ENCODE data around the gene STX5. TPM values are rescaled to one million over a fixed set of nuclear protein-coding genes. Genes with fewer than 3 reads are reported as not detected.

Gene STX5
- total and polyA plus RNA-seq, 10 of the 15 experiments (the other 5 are each of a cell fraction or from before 2014, with no cell fraction given) = 3.8 to 35.4 (median 27.4) TPM

DNA sequence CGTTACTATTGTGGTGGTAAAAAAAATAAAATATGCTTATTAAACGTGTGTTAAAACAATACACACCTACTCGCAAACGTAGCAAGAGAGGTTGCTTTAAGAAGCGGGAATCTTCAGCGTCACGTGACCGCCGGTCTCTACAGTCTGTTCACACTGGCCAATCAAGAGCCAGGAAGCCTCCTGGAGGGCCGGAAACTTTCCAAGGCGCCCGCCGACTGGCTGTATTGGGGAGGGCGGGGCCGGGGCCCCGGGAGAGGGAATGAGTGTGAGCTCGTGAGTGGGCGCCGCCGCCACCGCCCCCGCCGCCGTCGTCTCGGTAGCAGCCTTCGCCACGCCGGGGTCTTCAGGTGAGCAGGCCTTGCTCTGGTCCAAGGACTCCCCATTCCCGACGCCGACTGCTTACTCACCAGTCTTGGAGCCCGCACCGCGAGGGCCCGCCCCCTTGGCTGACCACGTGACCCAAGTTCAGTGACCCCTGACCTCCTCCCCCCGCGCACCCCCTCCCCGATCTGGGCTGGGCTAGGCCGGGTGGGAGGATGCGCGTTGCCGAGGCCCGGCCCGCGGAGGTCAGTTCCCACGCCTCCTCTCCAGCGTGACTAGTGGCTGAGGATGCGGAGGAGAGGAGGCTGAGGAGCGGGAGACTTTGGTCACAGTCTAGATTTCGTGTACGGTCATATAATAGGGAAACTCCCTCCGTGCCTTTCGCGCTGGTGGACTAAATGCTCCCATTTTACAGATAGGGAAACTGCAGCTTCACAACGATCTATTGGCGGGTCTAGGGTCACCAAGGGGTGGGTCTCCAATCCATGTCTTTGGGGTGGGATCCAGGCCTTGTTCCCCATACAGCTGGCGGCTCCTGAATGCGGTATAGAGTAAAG, 60.5 kb downstream of the STX5 start, which contains the start of gene TAF6L (continued):
- TF ChIP-seq, protein P1, sequence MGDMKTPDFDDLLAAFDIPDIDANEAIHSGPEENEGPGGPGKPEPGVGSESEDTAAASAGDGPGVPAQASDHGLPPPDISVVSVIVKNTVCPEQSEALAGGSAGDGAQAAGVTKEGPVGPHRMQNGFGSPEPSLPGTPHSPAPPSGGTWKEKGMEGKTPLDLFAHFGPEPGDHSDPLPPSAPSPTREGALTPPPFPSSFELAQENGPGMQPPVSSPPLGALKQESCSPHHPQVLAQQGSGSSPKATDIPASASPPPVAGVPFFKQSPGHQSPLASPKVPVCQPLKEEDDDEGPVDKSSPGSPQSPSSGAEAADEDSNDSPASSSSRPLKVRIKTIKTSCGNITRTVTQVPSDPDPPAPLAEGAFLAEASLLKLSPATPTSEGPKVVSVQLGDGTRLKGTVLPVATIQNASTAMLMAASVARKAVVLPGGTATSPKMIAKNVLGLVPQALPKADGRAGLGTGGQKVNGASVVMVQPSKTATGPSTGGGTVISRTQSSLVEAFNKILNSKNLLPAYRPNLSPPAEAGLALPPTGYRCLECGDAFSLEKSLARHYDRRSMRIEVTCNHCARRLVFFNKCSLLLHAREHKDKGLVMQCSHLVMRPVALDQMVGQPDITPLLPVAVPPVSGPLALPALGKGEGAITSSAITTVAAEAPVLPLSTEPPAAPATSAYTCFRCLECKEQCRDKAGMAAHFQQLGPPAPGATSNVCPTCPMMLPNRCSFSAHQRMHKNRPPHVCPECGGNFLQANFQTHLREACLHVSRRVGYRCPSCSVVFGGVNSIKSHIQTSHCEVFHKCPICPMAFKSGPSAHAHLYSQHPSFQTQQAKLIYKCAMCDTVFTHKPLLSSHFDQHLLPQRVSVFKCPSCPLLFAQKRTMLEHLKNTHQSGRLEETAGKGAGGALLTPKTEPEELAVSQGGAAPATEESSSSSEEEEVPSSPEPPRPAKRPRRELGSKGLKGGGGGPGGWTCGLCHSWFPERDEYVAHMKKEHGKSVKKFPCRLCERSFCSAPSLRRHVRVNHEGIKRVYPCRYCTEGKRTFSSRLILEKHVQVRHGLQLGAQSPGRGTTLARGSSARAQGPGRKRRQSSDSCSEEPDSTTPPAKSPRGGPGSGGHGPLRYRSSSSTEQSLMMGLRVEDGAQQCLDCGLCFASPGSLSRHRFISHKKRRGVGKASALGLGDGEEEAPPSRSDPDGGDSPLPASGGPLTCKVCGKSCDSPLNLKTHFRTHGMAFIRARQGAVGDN (IDR thresholded peaks at IDR 0.05) = peak; percentile 66
- peak; percentile 93 for TF ChIP-seq SMARCA5 (IDR thresholded peaks at IDR 0.05)
- TF ChIP-seq POLR2A (IDR thresholded peaks at IDR 0.05; ENCODE audit: low read depth, low read length) = peak; percentile 83
- TF ChIP-seq RBBP5 (conservative IDR thresholded peaks at IDR 0.05) = 0 out of 2 replicates have a peak, but pooled peaks have one; percentile 23
- TF ChIP-seq NR2F1 (conservative IDR thresholded peaks at IDR 0.05) = peak; percentile 100
- no peak for TF ChIP-seq IRF4 (IDR thresholded peaks at IDR 0.05; ENCODE audit: low read depth, low read length)
- peak; percentile 25; the same call in 1 of the 2 replicates for TF ChIP-seq TCF12 (IDR thresholded peaks at IDR 0.05; ENCODE audit: low read depth, low read length)
- TF ChIP-seq, protein P2, sequence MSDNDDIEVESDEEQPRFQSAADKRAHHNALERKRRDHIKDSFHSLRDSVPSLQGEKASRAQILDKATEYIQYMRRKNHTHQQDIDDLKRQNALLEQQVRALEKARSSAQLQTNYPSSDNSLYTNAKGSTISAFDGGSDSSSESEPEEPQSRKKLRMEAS (IDR thresholded peaks at IDR 0.05; ENCODE audit: low read depth, low read length) = peak; percentile 83; the same call in 1 of the 2 replicates
- no peak; the same call in 1 of the 2 replicates for TF ChIP-seq NFIC (IDR thresholded peaks at IDR 0.05; ENCODE audit: low read depth, low read length)
- peak; percentile 69 for TF ChIP-seq POLR2AphosphoS2 (IDR thresholded peaks at IDR 0.05; ENCODE audit: low read depth, low read length)
- TF ChIP-seq, protein P3, sequence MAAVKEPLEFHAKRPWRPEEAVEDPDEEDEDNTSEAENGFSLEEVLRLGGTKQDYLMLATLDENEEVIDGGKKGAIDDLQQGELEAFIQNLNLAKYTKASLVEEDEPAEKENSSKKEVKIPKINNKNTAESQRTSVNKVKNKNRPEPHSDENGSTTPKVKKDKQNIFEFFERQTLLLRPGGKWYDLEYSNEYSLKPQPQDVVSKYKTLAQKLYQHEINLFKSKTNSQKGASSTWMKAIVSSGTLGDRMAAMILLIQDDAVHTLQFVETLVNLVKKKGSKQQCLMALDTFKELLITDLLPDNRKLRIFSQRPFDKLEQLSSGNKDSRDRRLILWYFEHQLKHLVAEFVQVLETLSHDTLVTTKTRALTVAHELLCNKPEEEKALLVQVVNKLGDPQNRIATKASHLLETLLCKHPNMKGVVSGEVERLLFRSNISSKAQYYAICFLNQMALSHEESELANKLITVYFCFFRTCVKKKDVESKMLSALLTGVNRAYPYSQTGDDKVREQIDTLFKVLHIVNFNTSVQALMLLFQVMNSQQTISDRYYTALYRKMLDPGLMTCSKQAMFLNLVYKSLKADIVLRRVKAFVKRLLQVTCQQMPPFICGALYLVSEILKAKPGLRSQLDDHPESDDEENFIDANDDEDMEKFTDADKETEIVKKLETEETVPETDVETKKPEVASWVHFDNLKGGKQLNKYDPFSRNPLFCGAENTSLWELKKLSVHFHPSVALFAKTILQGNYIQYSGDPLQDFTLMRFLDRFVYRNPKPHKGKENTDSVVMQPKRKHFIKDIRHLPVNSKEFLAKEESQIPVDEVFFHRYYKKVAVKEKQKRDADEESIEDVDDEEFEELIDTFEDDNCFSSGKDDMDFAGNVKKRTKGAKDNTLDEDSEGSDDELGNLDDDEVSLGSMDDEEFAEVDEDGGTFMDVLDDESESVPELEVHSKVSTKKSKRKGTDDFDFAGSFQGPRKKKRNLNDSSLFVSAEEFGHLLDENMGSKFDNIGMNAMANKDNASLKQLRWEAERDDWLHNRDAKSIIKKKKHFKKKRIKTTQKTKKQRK (IDR thresholded peaks at IDR 0.05; ENCODE audit: low read depth, low read length) = no peak
- TF ChIP-seq POU2F2 (IDR thresholded peaks at IDR 0.05; ENCODE audit: borderline replicate concordance, low read depth, low read length) = 0 out of 3 replicates have a peak, but pooled peaks have one; percentile 11
- TF ChIP-seq SUPT20H (IDR thresholded peaks at IDR 0.05; ENCODE audit: borderline replicate concordance, control insufficient read depth, low read depth, low read length) = no peak
- TF ChIP-seq STAT1 (conservative IDR thresholded peaks at IDR 0.05) = 0 out of 2 replicates have a peak, but pooled peaks have one; percentile 45
- no peak; the same call in 1 of the 2 replicates for TF ChIP-seq CBFB (IDR thresholded peaks at IDR 0.05; ENCODE audit: low read depth)
- TF ChIP-seq MEF2B (IDR thresholded peaks at IDR 0.05; ENCODE audit: partially characterized antibody, poor library complexity, severe bottlenecking) = peak; percentile 58
- TF ChIP-seq HDAC6 (IDR thresholded peaks at IDR 0.05; ENCODE audit: unreplicated experiment) = no peak
- peak; percentile 29; the same call in 1 of the 2 replicates for TF ChIP-seq YY1 (IDR thresholded peaks at IDR 0.05; ENCODE audit: low read depth, low read length)
- TF ChIP-seq, protein P4, sequence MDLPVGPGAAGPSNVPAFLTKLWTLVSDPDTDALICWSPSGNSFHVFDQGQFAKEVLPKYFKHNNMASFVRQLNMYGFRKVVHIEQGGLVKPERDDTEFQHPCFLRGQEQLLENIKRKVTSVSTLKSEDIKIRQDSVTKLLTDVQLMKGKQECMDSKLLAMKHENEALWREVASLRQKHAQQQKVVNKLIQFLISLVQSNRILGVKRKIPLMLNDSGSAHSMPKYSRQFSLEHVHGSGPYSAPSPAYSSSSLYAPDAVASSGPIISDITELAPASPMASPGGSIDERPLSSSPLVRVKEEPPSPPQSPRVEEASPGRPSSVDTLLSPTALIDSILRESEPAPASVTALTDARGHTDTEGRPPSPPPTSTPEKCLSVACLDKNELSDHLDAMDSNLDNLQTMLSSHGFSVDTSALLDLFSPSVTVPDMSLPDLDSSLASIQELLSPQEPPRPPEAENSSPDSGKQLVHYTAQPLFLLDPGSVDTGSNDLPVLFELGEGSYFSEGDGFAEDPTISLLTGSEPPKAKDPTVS (IDR thresholded peaks at IDR 0.05; ENCODE audit: low read depth, low read length) = 0 out of 2 replicates have a peak, but pooled peaks have one; percentile 12
